Measurements from ENCODE around the gene SNX14.

DNA sequence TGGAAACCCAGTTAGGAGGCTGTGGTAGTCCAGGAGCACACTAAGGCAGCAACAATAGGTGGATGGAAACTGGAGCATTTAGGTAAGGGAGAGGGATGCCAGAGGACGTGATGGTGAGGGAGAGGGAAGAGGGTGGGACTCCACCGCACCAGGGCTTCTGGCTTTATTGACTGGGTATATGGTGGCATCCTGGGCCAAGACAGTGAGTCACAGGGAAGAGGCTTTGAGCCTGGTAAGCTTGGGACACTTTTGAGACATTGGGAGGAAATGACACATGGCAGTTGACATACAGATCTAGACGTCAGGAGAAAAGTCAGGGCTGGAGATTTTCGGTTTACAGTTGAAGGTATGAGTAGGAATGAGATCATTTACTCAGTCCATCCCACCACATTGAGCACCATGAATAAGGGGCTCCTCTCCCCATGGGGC is 128.9 kb downstream of the SNX14 start:
- TF ChIP-seq RFX5 (IDR thresholded peaks at IDR 0.05; ENCODE audit: low read depth, low read length) (no peak), TCF3 (IDR thresholded peaks at IDR 0.05; ENCODE audit: borderline replicate concordance, insufficient read depth, low read depth, low read length) (no peak), CTCF (IDR thresholded peaks at IDR 0.05 in 2 of 3, conservative IDR thresholded peaks at IDR 0.05 in 1 of 3; ENCODE audit: control insufficient read depth in 2 of 3, extremely low read depth in 1 of 3, insufficient read depth in 1 of 3, low read depth in 3 of 3, low read length in 3 of 3) (no peak), PAX5 (IDR thresholded peaks at IDR 0.05; ENCODE audit: borderline replicate concordance, low read depth, low read length) (no peak)
